ENCODE data around the gene SYT5. TPM values are rescaled to one million over a fixed set of nuclear protein-coding genes. Genes with fewer than 3 reads are reported as not detected.

Gene SYT5
- total and polyA plus RNA-seq, 2 of the 13 experiments (the other 11 are each of a cell fraction or from before 2014, with no cell fraction given): not detected

GRCh38 chr19:55206664-55207500 is 26.8 kb upstream of the SYT5 start (continued):
- TF ChIP-seq ARNT2 (CRISPR knock-in tag; IDR thresholded peaks at IDR 0.05; ENCODE audit: low read depth) (peak; percentile 53; the same call in 1 of the 2 replicates), ZNF563 (CRISPR knock-in tag; IDR thresholded peaks at IDR 0.05) (no peak), NFE2L1 (CRISPR knock-in tag; IDR thresholded peaks at IDR 0.05; ENCODE audit: borderline replicate concordance) (no peak), DPF2 (CRISPR knock-in tag; IDR thresholded peaks at IDR 0.05; ENCODE audit: borderline replicate concordance, low read depth) (peak; percentile 27; the same call in 1 of the 2 replicates), ADNP (CRISPR knock-in tag; IDR thresholded peaks at IDR 0.05) (no peak), KAT2B (IDR thresholded peaks at IDR 0.05; ENCODE audit: borderline replicate concordance, low read depth, low read length) (0 out of 2 replicates have a peak, but pooled peaks have one; percentile 4), POLR2G (IDR thresholded peaks at IDR 0.05; ENCODE audit: low read depth, low read length) (peak; percentile 93), KLF16 (CRISPR knock-in tag; IDR thresholded peaks at IDR 0.05) (no peak; a peak in 1 of 4 replicates), ZHX1 (CRISPR knock-in tag; IDR thresholded peaks at IDR 0.05; ENCODE audit: low read depth) (peak; percentile 10; the same call in 1 of the 2 replicates), ZSCAN5A (CRISPR knock-in tag; IDR thresholded peaks at IDR 0.05; ENCODE audit: borderline replicate concordance) (peak; percentile 72; the same call in 1 of the 2 replicates), CREB1 (IDR thresholded peaks at IDR 0.05) (peak; percentile 84), CREB1 (CRISPR knock-in tag; IDR thresholded peaks at IDR 0.05) (peak; percentile 89), CC2D1A (CRISPR knock-in tag; IDR thresholded peaks at IDR 0.05) (0 out of 2 replicates have a peak, but pooled peaks have one; percentile 68), ZSCAN30 (CRISPR knock-in tag; IDR thresholded peaks at IDR 0.05) (no peak)
- TF ChIP-seq, protein P1, sequence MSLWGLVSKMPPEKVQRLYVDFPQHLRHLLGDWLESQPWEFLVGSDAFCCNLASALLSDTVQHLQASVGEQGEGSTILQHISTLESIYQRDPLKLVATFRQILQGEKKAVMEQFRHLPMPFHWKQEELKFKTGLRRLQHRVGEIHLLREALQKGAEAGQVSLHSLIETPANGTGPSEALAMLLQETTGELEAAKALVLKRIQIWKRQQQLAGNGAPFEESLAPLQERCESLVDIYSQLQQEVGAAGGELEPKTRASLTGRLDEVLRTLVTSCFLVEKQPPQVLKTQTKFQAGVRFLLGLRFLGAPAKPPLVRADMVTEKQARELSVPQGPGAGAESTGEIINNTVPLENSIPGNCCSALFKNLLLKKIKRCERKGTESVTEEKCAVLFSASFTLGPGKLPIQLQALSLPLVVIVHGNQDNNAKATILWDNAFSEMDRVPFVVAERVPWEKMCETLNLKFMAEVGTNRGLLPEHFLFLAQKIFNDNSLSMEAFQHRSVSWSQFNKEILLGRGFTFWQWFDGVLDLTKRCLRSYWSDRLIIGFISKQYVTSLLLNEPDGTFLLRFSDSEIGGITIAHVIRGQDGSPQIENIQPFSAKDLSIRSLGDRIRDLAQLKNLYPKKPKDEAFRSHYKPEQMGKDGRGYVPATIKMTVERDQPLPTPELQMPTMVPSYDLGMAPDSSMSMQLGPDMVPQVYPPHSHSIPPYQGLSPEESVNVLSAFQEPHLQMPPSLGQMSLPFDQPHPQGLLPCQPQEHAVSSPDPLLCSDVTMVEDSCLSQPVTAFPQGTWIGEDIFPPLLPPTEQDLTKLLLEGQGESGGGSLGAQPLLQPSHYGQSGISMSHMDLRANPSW (CRISPR knock-in tag; IDR thresholded peaks at IDR 0.05; ENCODE audit: borderline replicate concordance): peak; percentile 71; the same call in 1 of the 2 replicates
- TF ChIP-seq, protein P2, sequence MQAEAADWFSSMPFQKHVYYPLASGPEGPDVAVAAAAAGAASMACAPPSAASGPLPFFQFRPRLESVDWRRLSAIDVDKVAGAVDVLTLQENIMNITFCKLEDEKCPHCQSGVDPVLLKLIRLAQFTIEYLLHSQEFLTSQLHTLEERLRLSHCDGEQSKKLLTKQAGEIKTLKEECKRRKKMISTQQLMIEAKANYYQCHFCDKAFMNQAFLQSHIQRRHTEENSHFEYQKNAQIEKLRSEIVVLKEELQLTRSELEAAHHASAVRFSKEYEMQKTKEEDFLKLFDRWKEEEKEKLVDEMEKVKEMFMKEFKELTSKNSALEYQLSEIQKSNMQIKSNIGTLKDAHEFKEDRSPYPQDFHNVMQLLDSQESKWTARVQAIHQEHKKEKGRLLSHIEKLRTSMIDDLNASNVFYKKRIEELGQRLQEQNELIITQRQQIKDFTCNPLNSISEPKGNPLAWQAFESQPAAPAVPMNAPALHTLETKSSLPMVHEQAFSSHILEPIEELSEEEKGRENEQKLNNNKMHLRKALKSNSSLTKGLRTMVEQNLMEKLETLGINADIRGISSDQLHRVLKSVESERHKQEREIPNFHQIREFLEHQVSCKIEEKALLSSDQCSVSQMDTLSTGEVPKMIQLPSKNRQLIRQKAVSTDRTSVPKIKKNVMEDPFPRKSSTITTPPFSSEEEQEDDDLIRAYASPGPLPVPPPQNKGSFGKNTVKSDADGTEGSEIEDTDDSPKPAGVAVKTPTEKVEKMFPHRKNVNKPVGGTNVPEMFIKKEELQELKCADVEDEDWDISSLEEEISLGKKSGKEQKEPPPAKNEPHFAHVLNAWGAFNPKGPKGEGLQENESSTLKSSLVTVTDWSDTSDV (CRISPR knock-in tag; IDR thresholded peaks at IDR 0.05): no peak
